Liver (tissue), 3 donors: ENCODE data around the gene TRIM33.

ENCODE experiments used
- CTCF ChIP-seq: fragments of 150-350 bp; IDR thresholded peaks from 2 replicates; pipeline ENCODE4 v1.5.1; 2017; ENCODE audit warnings: improper control_type of control experiment, low read depth, low read length; ENCODE audit not compliant: missing input control
- EGR1 ChIP-seq, 2 donors: IDR thresholded peaks; 2 replicates each; pipeline ENCODE4 v1.6.1; 2016 to 2018; ENCODE audit warnings: antibody characterized with exemption in 2 of 2, low read depth in 2 of 2
- NR2F2 ChIP-seq: IDR thresholded peaks from 2 replicates; pipeline ENCODE4 v1.6.1; 2016; ENCODE audit warnings: antibody characterized with exemption
- RAD21 ChIP-seq, 2 donors: IDR thresholded peaks; 2 replicates each; pipeline ENCODE4 v1.6.1; 2016; ENCODE audit warnings: antibody characterized with exemption in 2 of 2, mild to moderate bottlenecking in 2 of 2
- RXRA ChIP-seq, 2 donors: IDR thresholded peaks; 2 replicates each; pipeline ENCODE4 v1.6.1; 2017 to 2018; ENCODE audit warnings: antibody characterized with exemption in 2 of 2, mild to moderate bottlenecking in 1 of 2
- TAF1 ChIP-seq: conservative IDR thresholded peaks from 2 replicates; pipeline ENCODE4 v1.6.1; 2016; ENCODE audit warnings: antibody characterized with exemption, mild to moderate bottlenecking
- YY1 ChIP-seq: IDR thresholded peaks from 2 replicates; pipeline ENCODE4 v1.6.1; 2016; ENCODE audit warnings: antibody characterized with exemption, mild to moderate bottlenecking
- TF ChIP-seq, protein P1 (sequence below): IDR thresholded peaks from 2 replicates; pipeline ENCODE4 v1.6.1; 2016; ENCODE audit warnings: antibody characterized with exemption, mild to moderate bottlenecking
- TF ChIP-seq, protein P2 (sequence below): IDR thresholded peaks from 2 replicates; pipeline ENCODE4 v1.6.1; 2016; ENCODE audit warnings: antibody characterized with exemption
- donor health status: healthy.
- donor health status: healthy.

- TF ChIP-seq CTCF, result no peak
- no peak for TF ChIP-seq TAF1
- no peak for TF ChIP-seq RAD21 (IDR thresholded peaks at IDR 0.05)
- no peak for TF ChIP-seq YY1
- TF ChIP-seq EGR1 (IDR thresholded peaks at IDR 0.05; ENCODE audit: low read depth in 2 of 2), result no peak
- TF ChIP-seq, protein P1, sequence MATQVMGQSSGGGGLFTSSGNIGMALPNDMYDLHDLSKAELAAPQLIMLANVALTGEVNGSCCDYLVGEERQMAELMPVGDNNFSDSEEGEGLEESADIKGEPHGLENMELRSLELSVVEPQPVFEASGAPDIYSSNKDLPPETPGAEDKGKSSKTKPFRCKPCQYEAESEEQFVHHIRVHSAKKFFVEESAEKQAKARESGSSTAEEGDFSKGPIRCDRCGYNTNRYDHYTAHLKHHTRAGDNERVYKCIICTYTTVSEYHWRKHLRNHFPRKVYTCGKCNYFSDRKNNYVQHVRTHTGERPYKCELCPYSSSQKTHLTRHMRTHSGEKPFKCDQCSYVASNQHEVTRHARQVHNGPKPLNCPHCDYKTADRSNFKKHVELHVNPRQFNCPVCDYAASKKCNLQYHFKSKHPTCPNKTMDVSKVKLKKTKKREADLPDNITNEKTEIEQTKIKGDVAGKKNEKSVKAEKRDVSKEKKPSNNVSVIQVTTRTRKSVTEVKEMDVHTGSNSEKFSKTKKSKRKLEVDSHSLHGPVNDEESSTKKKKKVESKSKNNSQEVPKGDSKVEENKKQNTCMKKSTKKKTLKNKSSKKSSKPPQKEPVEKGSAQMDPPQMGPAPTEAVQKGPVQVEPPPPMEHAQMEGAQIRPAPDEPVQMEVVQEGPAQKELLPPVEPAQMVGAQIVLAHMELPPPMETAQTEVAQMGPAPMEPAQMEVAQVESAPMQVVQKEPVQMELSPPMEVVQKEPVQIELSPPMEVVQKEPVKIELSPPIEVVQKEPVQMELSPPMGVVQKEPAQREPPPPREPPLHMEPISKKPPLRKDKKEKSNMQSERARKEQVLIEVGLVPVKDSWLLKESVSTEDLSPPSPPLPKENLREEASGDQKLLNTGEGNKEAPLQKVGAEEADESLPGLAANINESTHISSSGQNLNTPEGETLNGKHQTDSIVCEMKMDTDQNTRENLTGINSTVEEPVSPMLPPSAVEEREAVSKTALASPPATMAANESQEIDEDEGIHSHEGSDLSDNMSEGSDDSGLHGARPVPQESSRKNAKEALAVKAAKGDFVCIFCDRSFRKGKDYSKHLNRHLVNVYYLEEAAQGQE, result no peak
- no peak for TF ChIP-seq NR2F2
- TF ChIP-seq, protein P2, sequence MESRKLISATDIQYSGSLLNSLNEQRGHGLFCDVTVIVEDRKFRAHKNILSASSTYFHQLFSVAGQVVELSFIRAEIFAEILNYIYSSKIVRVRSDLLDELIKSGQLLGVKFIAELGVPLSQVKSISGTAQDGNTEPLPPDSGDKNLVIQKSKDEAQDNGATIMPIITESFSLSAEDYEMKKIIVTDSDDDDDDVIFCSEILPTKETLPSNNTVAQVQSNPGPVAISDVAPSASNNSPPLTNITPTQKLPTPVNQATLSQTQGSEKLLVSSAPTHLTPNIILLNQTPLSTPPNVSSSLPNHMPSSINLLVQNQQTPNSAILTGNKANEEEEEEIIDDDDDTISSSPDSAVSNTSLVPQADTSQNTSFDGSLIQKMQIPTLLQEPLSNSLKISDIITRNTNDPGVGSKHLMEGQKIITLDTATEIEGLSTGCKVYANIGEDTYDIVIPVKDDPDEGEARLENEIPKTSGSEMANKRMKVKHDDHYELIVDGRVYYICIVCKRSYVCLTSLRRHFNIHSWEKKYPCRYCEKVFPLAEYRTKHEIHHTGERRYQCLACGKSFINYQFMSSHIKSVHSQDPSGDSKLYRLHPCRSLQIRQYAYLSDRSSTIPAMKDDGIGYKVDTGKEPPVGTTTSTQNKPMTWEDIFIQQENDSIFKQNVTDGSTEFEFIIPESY, result no peak
- no peak for TF ChIP-seq RXRA (IDR thresholded peaks at IDR 0.05)
Observed at GRCh38 chr1:114446198-114446597, 64.8 kb downstream of the TRIM33 start.
